ENCODE results near the gene SORCS2.

- TF ChIP-seq EZH2 (IDR thresholded peaks at IDR 0.05) (no peak), POLR2AphosphoS5 (IDR thresholded peaks at IDR 0.05; ENCODE audit: borderline replicate concordance, low read depth, low read length) (no peak), FOXP2 (optimal IDR thresholded peaks at IDR 0.05; ENCODE audit: control extremely low read depth, extremely low read length, insufficient read depth) (no peak)
Measured at GRCh38 chr4:7719354-7720174, 527.2 kb downstream of the SORCS2 start.

Measured in SK-N-MC (cell line).